Neutrophil (primary cell): ENCODE measurements around the gene PCGF3.

Source experiments
- H3K27ac ChIP-seq: fragments of 200-600 bp; sonication (generic); 2 replicates; pipeline ENCODE4 v1.5.1; 2016; ENCODE audit warnings: mild to moderate bottlenecking, moderate library complexity
- H3K27me3 ChIP-seq: fragments of 200-600 bp; sonication (generic); 2 replicates; pipeline ENCODE4 v1.6.0; 2016; ENCODE audit warnings: mild to moderate bottlenecking
- H3K36me3 ChIP-seq: fragments of 200-600 bp; sonication (generic); 2 replicates; pipeline ENCODE4 v1.5.1; 2017
- H3K4me1 ChIP-seq, 2 experiments: fragments of 200-600 bp in 1 of 2; sonication (generic) in 1 of 2; 1 replicate in 1 of 2; 2 replicates in 1 of 2; pipeline versions ENCODE4 v1.5.1 to v1.6.1; 2013 to 2016; ENCODE audit warnings: low read depth in 1 of 2, low read length in 1 of 2, mild to moderate bottlenecking in 1 of 2, moderate library complexity in 1 of 2; ENCODE audit not compliant: control insufficient read depth in 1 of 2, insufficient read depth in 1 of 2
- H3K4me3 ChIP-seq, 2 experiments: fragments of 200-600 bp in 1 of 2; sonication (generic) in 1 of 2; 1 replicate in 1 of 2; 2 replicates in 1 of 2; pipeline ENCODE4 v1.5.1; 2013 to 2016; ENCODE audit warnings: low read depth in 1 of 2, low read length in 1 of 2, mild to moderate bottlenecking in 1 of 2, moderate library complexity in 1 of 2
- H3K9me3 ChIP-seq: fragments of 200-600 bp; sonication (generic); 2 replicates; pipeline ENCODE4 v1.5.1; 2016
- CTCF ChIP-seq: fragments of 200-600 bp; sonication (generic); IDR thresholded peaks from 2 replicates; pipeline ENCODE4 v1.5.1; 2016; ENCODE audit warnings: antibody characterized with exemption

PCGF3 gene

GRCh38 chr4:786074-786741 lies 80.6 kb downstream of the PCGF3 start:
- peaks cover 83% of the 10 kb centered on the region for H3K27me3 ChIP-seq
- H3K36me3 ChIP-seq, result no peaks in the 10 kb centered on the region
- no peaks in the 10 kb centered on the region for H3K9me3 ChIP-seq
- peaks cover 8% of the 10 kb centered on the region in 2 experiments for H3K4me1 ChIP-seq
- H3K4me3 ChIP-seq, result no peak overlapping the region
- no peak overlapping the region for H3K27ac ChIP-seq
- TF ChIP-seq CTCF, result no peak

- TF ChIP-seq CTCF, result no peak
- Histone ChIP-seq H3K4me3 (no peak overlapping the region), H3K36me3 (no peaks in the 10 kb centered on the region), H3K4me1 (peaks cover 6% of the 10 kb centered on the region in 2 experiments), H3K27ac (no peak overlapping the region), H3K9me3 (no peaks in the 10 kb centered on the region), H3K27me3 (peaks cover 90% of the 10 kb centered on the region)
Observed at GRCh38 chr4:786861-787300, 81.2 kb downstream of the PCGF3 start.

- Histone ChIP-seq H3K27me3 (peaks cover 97% of the 10 kb centered on the region), H3K36me3 (no peaks in the 10 kb centered on the region), H3K27ac (no peak overlapping the region), H3K9me3 (no peaks in the 10 kb centered on the region), H3K4me1 (peaks cover under 1% of the 10 kb centered on the region in 2 experiments), H3K4me3 (no peak overlapping the region)
- no peak for TF ChIP-seq CTCF
Observed at GRCh38 chr4:787561-787981, 81.9 kb downstream of the PCGF3 start.

DNA sequence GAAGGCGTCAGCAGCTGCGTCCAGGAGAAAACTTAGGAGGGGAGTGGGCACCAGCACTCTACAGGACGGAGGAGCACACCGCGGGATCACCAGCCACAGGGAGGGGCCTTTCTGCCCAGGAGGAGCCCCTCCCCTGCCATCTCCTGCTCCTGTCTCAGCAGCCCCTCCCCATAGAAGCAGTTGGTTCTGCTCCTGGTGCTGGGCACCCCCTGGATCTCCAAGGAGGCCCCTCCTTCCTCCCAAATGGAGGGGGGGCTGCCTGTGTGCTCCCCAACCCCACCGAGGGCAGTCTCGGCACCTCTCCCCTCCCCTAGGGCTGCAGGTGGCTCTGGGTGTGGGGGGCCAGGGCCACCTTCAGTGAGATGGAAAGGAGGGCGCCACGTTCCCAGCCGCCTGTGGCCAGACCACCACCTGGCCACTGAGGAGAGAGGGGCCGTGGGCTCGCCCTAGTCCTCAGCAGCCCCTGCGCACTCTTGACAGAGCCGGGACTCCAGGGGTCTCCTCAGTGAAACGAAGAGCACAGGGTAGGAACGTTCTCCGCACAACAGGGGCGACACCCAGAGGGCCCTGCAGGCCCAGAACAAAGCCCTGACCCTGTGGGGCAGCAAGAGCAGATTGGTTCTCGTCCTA lies 82.5 kb downstream of the PCGF3 start:
- H3K27ac ChIP-seq, result no peak overlapping the region
- H3K4me1 ChIP-seq, result no peaks in the 10 kb centered on the region
- H3K9me3 ChIP-seq, result no peaks in the 10 kb centered on the region
- H3K27me3 ChIP-seq, result peaks cover 100% of the 10 kb centered on the region
- no peak overlapping the region for H3K4me3 ChIP-seq
- H3K36me3 ChIP-seq, result no peaks in the 10 kb centered on the region
- TF ChIP-seq CTCF, result no peak

DNA sequence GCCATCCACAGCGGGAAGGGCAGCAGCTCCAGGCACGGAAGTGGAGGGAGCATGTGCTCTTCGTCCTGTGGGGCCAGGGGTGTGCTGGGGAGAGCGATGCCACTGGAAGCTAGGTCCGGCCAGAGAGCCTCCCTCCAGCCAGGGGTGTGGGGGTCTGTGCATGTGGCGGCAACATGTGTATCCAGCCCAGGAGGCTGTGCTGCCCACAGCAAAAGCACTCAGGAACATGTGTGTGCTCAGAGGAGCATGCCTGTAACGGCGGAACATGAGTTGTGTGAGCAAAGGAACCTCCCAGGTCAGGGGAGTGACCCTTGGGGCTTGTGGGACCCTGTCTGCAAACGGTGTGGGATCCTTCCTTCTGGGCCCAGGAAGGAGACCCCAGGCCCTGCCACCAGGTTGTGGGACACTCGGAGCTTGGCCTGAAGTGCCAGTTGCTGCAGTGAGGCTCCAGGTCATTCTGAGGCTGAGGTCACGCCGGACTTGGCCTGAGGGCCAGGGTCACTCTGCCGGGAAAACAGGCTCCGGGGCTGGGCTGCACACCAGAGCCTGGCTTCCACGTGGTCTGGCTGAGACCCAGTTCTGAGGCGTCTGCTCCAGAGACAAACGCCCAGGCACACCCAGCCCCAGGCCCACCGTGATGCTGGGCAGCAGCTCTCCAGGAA lies 83.1 kb downstream of the PCGF3 start:
- no peak for TF ChIP-seq CTCF
- H3K27me3 ChIP-seq, result peaks cover 100% of the 10 kb centered on the region

More for the DNA sequence above, 83.1 kb downstream of the PCGF3 start:
- Histone ChIP-seq H3K4me1 (no peaks in the 10 kb centered on the region), H3K36me3 (no peaks in the 10 kb centered on the region), H3K27ac (no peak overlapping the region), H3K4me3 (no peak overlapping the region), H3K9me3 (no peaks in the 10 kb centered on the region)
